SIG-M5 treated with dmso at 0.1 percent for 504 hours (cell line): ENCODE measurements around the gene VTN.
A peak's percentile ranks its signal among the peaks of the same experiment; 100 is the strongest.

ENCODE experiments used
- DNase-seq: peaks from one replicate; lab custom pipeline; 2025; ENCODE audit not compliant: unreplicated experiment; lab: John Stamatoyannopoulos, UW

The VTN gene, protein sequence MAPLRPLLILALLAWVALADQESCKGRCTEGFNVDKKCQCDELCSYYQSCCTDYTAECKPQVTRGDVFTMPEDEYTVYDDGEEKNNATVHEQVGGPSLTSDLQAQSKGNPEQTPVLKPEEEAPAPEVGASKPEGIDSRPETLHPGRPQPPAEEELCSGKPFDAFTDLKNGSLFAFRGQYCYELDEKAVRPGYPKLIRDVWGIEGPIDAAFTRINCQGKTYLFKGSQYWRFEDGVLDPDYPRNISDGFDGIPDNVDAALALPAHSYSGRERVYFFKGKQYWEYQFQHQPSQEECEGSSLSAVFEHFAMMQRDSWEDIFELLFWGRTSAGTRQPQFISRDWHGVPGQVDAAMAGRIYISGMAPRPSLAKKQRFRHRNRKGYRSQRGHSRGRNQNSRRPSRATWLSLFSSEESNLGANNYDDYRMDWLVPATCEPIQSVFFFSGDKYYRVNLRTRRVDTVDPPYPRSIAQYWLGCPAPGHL

DNA sequence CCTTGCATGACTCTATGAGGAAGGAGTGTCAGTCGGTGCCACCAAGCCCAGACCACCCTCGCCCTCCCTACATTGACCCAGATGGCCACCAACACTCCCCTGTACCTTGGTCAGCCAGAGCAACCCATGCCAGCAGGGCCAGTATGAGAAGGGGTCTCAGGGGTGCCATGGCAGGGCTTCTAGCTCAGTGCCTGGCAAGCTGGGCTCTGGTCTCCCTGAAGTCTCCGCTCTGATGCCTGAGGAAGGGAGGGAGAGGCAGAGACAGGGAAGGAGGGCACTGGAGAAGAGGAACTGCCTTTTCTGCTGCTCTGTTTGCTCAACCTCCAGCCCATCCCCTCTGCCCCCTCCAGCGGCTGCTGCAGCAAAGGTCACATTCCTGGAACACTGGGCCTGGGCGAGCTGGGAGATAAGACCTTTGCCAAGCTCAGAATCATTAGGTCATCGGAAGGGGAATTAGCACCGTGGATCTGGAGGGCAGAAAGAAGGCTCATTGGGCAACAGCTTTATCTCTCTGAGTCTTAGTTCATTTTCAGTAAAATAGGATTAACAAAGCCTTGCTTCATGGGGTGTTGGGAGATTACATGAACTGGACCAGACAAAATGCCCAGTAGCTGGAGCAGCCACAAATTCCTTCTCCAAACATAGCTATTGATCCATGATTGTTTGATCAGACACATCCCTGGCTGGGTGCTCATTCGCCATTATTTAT is at the start of gene VTN:
TSS of gene VTN (minus strand) at position 273 of the 709 bp plus-strand sequence. CDS start at position 169, 104 bp downstream.
- DNase-seq: peak; percentile 58

GRCh38 chr17:28416703-28417311 is 46.7 kb upstream of the VTN start:
- peak; percentile 83 for DNase-seq

- no peak for DNase-seq
These were observed 45.8 kb upstream of the VTN start for GRCh38 chr17:28415886-28416285.

DNA sequence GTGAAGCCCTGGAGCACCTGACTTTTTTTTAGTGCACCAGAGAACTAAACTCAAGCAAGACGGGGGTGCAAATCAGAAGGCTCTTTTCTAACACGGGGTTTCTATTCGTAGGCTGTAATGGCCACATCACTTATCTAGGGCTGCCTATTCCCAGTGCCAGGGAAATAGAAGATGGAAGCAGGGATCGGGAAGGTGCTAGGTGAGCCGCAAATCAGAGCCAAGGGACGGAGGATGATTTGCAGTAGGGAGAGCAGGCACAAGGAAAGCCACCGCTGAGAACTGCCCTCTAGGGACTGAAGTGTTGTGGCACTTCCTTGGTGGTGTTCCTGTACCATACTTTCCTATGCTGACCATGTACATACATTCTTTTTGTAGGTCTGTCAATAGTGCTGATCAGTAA is 43.7 kb upstream of the VTN start:
- DNase-seq: no peak

GRCh38 chr17:28412099-28412498 is 42.0 kb upstream of the VTN start:
- no peak for DNase-seq

GRCh38 chr17:28407974-28408306 is 37.8 kb upstream of the VTN start:
- no peak for DNase-seq

GRCh38 chr17:28407130-28407973 is 37.2 kb upstream of the VTN start:
- no peak for DNase-seq

DNA sequence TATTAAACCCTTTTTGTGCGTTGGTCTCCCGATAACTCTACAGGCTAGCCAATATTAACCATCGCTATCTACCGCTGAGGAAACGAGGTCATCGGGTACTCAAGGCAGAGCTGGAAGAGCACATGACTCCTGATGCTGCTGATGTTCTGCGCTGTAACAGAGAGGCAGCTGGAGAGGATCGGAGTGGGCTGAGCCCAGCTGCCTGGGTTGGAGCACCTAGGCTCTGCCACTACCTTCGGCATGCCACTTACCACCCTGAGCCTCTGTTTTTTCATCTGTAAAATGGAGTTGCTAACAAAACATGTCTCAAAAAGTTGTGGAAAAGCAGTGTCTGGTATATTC is 36.3 kb upstream of the VTN start:
- no peak for DNase-seq

GRCh38 chr17:28405632-28406472 is 35.7 kb upstream of the VTN start, which contains the start of gene SLC46A1:
SLC46A1 (minus strand) TSS chr17:28406212; CDS start chr17:28406114, 98 bp downstream.
- DNase-seq: peak; percentile 39

DNA sequence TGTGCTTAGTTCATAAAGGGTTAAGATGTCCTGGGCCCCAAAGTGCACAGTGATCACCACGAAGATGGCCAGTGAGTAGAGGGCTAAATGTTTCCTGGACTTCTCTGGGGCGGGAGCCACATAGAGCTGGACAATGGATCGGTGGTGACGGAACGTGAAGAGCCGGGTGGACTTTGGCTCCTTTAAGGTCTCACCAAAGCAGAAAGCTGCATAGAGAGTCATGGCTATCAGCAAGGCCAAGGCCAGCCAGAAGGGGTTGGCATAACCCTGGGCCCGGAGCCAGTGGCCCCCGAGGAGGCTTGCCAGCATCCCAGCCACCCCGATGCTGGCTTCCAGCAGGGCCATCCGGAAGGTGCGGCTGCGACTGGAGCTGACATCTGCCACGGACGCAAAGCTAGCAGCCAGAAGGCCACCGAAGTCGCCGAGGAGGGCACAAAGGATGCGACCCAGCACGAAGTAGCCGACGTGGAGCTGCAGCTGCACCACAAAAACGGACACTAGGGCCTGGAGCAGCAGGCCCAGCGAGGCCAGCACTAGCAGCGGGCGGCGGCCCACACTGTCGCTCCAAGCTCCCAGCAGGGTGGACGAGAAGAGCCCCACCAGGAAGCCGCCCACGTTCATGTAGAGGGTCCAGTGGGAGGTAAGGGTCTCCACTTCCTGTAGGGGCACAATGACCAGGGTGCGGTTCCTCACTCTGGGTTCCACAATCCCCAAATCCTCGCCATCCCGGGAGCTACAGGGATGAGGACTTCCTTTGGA is 34.9 kb upstream of the VTN start:
- no peak for DNase-seq

DNA sequence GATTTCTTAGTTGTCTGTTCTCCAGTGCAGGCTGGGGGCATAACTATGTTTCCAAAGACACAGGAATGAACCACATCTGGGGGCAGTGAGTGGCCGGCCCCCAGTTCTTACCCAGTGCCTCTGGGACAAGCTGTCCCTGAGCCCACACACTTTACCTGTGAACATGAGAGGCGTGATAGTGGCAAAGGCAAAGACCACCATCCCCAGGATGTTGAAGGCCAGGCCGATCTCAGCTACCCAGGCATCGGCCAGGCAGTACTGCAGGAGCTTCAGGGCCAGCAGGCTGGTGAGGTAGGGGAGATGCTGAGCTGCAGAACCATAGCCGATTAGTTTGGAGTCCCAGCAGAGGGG is 34.3 kb upstream of the VTN start:
- DNase-seq: no peak

GRCh38 chr17:28404007-28404406 is 33.9 kb upstream of the VTN start:
- DNase-seq: peak; percentile 29

DNA sequence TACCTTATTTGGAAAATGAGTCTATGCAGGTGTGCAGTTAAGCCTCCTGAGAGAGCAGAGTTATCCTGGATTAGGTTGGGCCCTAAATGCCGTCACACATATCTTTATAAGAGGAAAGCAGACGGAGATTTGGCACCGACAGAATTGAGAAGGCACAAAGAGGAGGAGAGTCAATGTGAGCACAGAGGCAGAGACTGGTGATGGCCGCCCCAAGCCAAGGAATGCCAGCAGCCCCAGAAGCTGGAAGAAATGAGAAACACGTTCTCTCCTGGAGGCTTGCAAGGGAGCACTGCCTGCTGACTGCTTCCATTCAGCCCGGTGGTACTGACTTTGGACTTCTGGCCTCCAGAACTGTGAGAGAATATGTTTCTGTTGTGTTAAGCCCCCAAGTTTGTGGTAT is 32.7 kb upstream of the VTN start:
- DNase-seq: no peak

DNA sequence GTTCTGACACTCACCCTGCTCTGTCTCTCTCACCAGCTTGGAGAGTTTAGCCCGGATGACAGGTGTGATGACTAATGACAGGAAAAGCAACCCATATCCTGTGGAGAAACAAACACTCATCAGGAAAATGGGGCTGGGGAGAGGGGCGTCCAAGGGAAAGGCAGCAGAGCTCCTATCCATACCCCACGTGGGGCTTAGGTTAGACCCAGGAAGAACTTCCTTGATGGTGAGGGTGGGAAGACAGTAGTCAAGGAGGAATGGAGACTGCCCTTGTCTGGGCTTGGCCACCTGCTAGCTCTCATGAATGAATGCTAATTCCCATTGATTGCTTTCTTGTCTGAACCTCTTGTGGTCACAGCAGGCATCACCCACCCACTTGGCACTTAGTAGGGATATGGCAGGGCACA is 32.1 kb upstream of the VTN start:
- no peak for DNase-seq

- DNase-seq: no peak
These were observed 29.7 kb upstream of the VTN start for GRCh38 chr17:28399808-28400207.

GRCh38 chr17:28398280-28398981 is 28.3 kb upstream of the VTN start:
- peak; percentile 34 for DNase-seq

DNA sequence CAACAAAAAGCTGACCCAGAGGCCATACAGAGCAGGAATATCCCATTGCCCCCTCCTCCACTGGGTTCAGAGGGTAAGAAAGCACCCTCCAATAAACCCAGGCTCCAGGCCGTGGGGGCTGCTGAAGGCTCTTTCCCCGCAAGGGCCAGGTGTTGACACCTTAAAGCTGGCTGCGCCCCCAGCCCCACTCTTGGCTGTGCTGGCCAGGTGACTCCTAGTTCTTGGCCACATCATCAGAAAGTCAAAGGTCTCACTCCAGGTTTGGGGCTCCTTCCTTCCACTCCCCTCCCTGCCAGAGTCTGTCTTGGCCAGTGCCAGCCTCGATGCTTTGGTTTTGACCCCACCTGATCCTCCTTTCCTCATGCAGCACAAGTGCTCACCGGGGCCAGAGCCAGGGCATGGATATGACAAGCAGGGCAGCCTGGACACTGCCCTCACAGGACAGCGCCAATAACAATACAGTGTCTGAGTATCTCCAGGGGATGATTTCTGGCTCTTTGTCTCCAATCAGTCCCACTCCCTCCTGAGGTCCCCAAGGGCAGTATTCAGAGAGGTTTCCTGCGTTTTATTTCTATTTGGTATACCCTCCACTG is 27.7 kb upstream of the VTN start:
- no peak for DNase-seq

DNA sequence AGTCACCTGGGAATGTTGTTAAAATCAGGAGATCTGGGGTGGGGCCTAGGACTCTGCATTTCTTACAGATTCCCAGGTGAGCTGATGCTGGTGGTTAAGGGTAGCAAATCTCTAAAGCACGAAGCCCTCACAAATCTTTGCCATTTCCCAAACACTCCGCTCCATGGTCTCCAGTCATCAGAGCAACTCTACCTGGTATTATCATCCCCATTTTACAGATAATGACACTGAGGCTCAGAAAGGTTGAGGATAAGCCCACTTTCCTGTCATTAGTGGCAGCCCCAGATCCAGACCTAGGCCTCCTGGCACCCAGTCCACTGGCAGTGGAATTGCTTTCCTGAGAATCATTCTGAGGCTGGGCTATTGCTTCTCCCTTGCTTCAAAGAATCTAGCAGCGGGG is 27.2 kb upstream of the VTN start:
- DNase-seq: no peak
